ENCODE measurements around the gene EREG.
A peak's percentile ranks its signal among the peaks of the same experiment; 100 is the strongest.
"Not testable (repeated sequence)": the region's sequence is repeated elsewhere in the genome, so short reads cannot be mapped to it uniquely, and the experiment has no call there.

EREG gene

DNA sequence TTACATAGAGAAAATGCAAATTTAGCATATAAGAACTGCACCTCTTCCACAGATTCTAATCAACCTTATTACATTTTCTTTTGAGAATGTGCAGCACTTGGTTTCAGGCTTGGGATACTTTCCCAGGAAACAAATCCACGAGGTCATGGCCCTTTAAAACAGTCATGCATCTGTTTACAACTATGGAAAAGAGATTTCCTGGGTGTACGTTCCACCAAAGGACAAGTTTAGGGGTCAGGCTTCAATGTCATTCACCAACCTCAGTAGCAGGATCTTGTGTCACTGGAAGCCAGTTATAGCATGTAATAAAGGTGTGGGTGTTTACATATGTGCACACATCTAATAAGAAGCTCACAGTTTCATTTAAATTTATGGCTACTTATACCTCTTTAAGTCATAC lies 30.7 kb downstream of the EREG start:
- TF ChIP-seq EZH2phosphoT487 (IDR thresholded peaks at IDR 0.05; ENCODE audit: low read depth), result no peak
- TF ChIP-seq, protein P1, sequence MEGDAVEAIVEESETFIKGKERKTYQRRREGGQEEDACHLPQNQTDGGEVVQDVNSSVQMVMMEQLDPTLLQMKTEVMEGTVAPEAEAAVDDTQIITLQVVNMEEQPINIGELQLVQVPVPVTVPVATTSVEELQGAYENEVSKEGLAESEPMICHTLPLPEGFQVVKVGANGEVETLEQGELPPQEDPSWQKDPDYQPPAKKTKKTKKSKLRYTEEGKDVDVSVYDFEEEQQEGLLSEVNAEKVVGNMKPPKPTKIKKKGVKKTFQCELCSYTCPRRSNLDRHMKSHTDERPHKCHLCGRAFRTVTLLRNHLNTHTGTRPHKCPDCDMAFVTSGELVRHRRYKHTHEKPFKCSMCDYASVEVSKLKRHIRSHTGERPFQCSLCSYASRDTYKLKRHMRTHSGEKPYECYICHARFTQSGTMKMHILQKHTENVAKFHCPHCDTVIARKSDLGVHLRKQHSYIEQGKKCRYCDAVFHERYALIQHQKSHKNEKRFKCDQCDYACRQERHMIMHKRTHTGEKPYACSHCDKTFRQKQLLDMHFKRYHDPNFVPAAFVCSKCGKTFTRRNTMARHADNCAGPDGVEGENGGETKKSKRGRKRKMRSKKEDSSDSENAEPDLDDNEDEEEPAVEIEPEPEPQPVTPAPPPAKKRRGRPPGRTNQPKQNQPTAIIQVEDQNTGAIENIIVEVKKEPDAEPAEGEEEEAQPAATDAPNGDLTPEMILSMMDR (IDR thresholded peaks at IDR 0.05; ENCODE audit: low read depth, low read length), result no peak
- no peaks in the 10 kb centered on the region for H4K20me1 ChIP-seq (ENCODE audit: insufficient read depth, low read length)
- no peaks in the 10 kb centered on the region for H3K9me3 ChIP-seq (ENCODE audit: insufficient read depth, low read length)
- H2AFZ ChIP-seq (ENCODE audit: low read depth, low read length), result no peak overlapping the region
- no peaks in the 10 kb centered on the region for H3K79me2 ChIP-seq (ENCODE audit: low read length)
- H3K4me1 ChIP-seq (ENCODE audit: low read length), result peaks cover 6% of the 10 kb centered on the region; the same call in 1 of the 2 replicates
- H3K4me2 ChIP-seq (ENCODE audit: low read length), result no peak overlapping the region
- no peak overlapping the region for H3K27ac ChIP-seq (ENCODE audit: low read length)
- no peak overlapping the region for H3K4me3 ChIP-seq (ENCODE audit: low read length)
- no peaks in the 10 kb centered on the region for H3K27me3 ChIP-seq (ENCODE audit: low read depth, low read length)
- H3K36me3 ChIP-seq (replicated peaks; ENCODE audit: low read depth, low read length), result no peaks in the 10 kb centered on the region
- H3K9ac ChIP-seq (ENCODE audit: low read length), result no peak overlapping the region

DNA sequence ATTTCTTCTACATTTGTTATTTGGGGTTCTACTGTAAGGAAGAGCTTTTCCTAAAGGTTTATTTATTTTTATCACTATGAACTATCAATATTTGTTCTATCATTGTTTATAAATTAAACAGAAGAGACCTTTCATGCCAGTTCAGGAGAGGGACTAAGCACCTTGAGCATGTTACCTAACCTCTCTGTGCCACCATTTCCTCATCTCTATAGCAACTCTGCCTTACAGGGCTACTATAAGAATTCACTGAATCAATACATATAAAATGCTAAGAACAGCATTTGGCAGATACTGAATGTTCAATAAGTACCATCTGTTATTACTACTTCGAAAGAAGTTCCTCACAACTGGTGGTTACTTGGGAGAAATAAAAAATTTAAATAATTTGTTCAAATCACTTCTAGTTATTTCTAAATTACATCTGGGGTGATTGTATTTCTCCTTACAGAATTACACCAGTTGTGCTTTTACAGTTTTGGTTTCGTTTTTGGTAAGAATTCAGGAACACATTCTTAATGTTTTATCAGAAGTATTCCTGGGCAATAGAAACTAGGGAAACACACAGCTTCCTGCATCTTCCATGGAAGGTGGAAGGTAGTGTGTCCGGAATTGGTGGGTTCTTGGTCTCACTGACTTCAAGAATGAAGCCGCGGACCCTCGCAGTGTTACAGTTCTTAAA lies 32.9 kb downstream of the EREG start:
- no peaks in the 10 kb centered on the region for H3K79me2 ChIP-seq (ENCODE audit: low read length)
- H4K20me1 ChIP-seq (ENCODE audit: insufficient read depth, low read length), result no peaks in the 10 kb centered on the region
- H3K4me1 ChIP-seq (ENCODE audit: low read length), result peaks cover 11% of the 10 kb centered on the region
- TF ChIP-seq, protein P1 (IDR thresholded peaks at IDR 0.05; ENCODE audit: low read depth, low read length), result no peak
- no peak for TF ChIP-seq EZH2phosphoT487 (IDR thresholded peaks at IDR 0.05; ENCODE audit: low read depth)
- peak overlapping the region; percentile 83 for H3K4me2 ChIP-seq (ENCODE audit: low read length)
- peak overlapping the region; percentile 82 for H3K4me3 ChIP-seq (ENCODE audit: low read length)
- peak overlapping the region; percentile 41 for H3K9ac ChIP-seq (ENCODE audit: low read length)
- peak overlapping the region; percentile 82 for H2AFZ ChIP-seq (ENCODE audit: low read depth, low read length)
- H3K36me3 ChIP-seq (replicated peaks; ENCODE audit: low read depth, low read length), result no peaks in the 10 kb centered on the region
- H3K27ac ChIP-seq (ENCODE audit: low read length), result no peak overlapping the region
- no peaks in the 10 kb centered on the region for H3K27me3 ChIP-seq (ENCODE audit: low read depth, low read length)
- no peaks in the 10 kb centered on the region for H3K9me3 ChIP-seq (ENCODE audit: insufficient read depth, low read length)

GRCh38 chr4:74398894-74399589 lies 34.1 kb downstream of the EREG start:
- not testable (repeated sequence) for H3K36me3 ChIP-seq (replicated peaks; ENCODE audit: low read depth, low read length); H3K27ac ChIP-seq (ENCODE audit: low read length); H3K9me3 ChIP-seq (ENCODE audit: insufficient read depth, low read length); H3K79me2 ChIP-seq (ENCODE audit: low read length); H4K20me1 ChIP-seq (ENCODE audit: insufficient read depth, low read length); H3K9ac ChIP-seq (ENCODE audit: low read length); H3K4me2 ChIP-seq (ENCODE audit: low read length); H3K4me3 ChIP-seq (ENCODE audit: low read length); H3K27me3 ChIP-seq (ENCODE audit: low read depth, low read length)
- peaks cover 18% of the 10 kb centered on the region for H3K4me1 ChIP-seq (ENCODE audit: low read length)
- peak overlapping the region; percentile 82; the same call in 1 of the 2 replicates for H2AFZ ChIP-seq (ENCODE audit: low read depth, low read length)

DNA sequence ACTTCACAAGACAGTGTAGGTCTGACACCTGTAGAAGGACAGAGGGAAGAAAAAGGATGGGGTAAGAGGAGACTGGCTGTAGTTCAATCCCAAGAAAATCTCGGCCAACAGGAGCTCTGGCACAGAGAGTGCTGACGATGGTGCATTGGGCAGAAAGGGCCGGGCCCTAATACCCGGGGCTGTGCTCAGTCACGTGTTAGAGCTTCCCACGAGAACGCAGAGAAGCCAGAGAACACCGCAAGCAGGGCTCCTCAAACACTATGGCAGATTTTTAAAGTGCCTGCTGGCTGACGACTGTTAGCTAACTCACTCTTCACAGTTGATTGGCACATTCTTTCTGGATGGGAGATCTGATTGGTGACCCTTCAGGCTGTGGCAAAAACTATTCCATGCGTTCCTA lies 35.5 kb downstream of the EREG start:
- Histone ChIP-seq H3K27me3 (ENCODE audit: low read depth, low read length) (no peaks in the 10 kb centered on the region), H3K4me2 (ENCODE audit: low read length) (no peak overlapping the region), H3K27ac (ENCODE audit: low read length) (no peak overlapping the region), H3K9ac (ENCODE audit: low read length) (no peak overlapping the region), H3K36me3 (replicated peaks; ENCODE audit: low read depth, low read length) (no peaks in the 10 kb centered on the region), H2AFZ (ENCODE audit: low read depth, low read length) (no peak overlapping the region), H3K4me3 (ENCODE audit: low read length) (no peak overlapping the region), H3K79me2 (ENCODE audit: low read length) (no peaks in the 10 kb centered on the region), H4K20me1 (ENCODE audit: insufficient read depth, low read length) (no peaks in the 10 kb centered on the region), H3K9me3 (ENCODE audit: insufficient read depth, low read length) (no peaks in the 10 kb centered on the region), H3K4me1 (ENCODE audit: low read length) (peaks cover 18% of the 10 kb centered on the region)
- TF ChIP-seq EZH2phosphoT487 (IDR thresholded peaks at IDR 0.05; ENCODE audit: low read depth), result no peak
- TF ChIP-seq, protein P1 (IDR thresholded peaks at IDR 0.05; ENCODE audit: low read depth, low read length), result no peak
